Activated CD8-positive, alpha-beta memory T cell treated with anti-CD3 and anti-CD28 coated beads, Interleukin-2, amount 10 ng/mL, durations not matched to agents 7 days and 5 days (primary cell): ENCODE results near the gene ANO1. TPM values are rescaled to one million over a fixed set of nuclear protein-coding genes. Genes with fewer than 3 reads are reported as not detected.

Experiments
- ATAC-seq: fragments of 150-1000 bp; cut with Tn5 transposase; one replicate; pipeline ENCODE4 v1.10.0; 2021; ENCODE audit warnings: moderate library complexity
- CTCF ChIA-PET: fragments of 350-600 bp; sonication (Branson Sonifier 250); formaldehyde crosslinking; loops from one replicate; lab custom pipeline; 2021; ENCODE audit warnings: antibody characterized with exemption; lab: Charles Lee
- DNase-seq: peaks from one replicate; pipeline ENCODE4 v3.0.0-alpha.2; 2020
- H3K27ac Mint-ChIP-seq: one replicate; pipeline ENCODE4 v1.8.0; 2021; ENCODE audit warnings: mild to moderate bottlenecking, mixed read lengths
- H3K27me3 Mint-ChIP-seq: one replicate; pipeline ENCODE4 v1.8.0; 2021; ENCODE audit warnings: mixed read lengths
- H3K36me3 Mint-ChIP-seq: one replicate; pipeline ENCODE4 v1.8.0; 2021; ENCODE audit warnings: mild to moderate bottlenecking, mixed read lengths
- H3K4me1 Mint-ChIP-seq: one replicate; pipeline ENCODE4 v1.8.0; 2021; ENCODE audit warnings: mixed read lengths
- H3K4me3 Mint-ChIP-seq: one replicate; pipeline ENCODE4 v1.8.0; 2021; ENCODE audit warnings: mild to moderate bottlenecking, moderate library complexity, mixed read lengths
- H3K9me3 Mint-ChIP-seq: one replicate; pipeline ENCODE4 v1.8.0; 2022; ENCODE audit warnings: low read depth, mixed read lengths
- total RNA-seq, 2 experiments: library from RNA; stranded (reverse); gene quantifications; one replicate each; pipeline ENCODE4 v1.2.3, GENCODE V29; 2021

Gene ANO1
- total RNA-seq, 2 experiments from 2014 or later, result not detected

GRCh38 chr11:70084046-70084984 lies 6.2 kb downstream of the ANO1 start:
- no peak overlapping the region for H3K27ac Mint-ChIP-seq
- ATAC-seq (no peak), DNase-seq (no peak)
- H3K27me3 Mint-ChIP-seq, result peaks cover 25% of the 10 kb centered on the region
- CTCF ChIA-PET, result no interaction called here
- H3K36me3 Mint-ChIP-seq, result no peaks in the 10 kb centered on the region
- no peaks in the 10 kb centered on the region for H3K9me3 Mint-ChIP-seq
- no peaks in the 10 kb centered on the region for H3K4me1 Mint-ChIP-seq
- H3K4me3 Mint-ChIP-seq, result no peak overlapping the region

DNA sequence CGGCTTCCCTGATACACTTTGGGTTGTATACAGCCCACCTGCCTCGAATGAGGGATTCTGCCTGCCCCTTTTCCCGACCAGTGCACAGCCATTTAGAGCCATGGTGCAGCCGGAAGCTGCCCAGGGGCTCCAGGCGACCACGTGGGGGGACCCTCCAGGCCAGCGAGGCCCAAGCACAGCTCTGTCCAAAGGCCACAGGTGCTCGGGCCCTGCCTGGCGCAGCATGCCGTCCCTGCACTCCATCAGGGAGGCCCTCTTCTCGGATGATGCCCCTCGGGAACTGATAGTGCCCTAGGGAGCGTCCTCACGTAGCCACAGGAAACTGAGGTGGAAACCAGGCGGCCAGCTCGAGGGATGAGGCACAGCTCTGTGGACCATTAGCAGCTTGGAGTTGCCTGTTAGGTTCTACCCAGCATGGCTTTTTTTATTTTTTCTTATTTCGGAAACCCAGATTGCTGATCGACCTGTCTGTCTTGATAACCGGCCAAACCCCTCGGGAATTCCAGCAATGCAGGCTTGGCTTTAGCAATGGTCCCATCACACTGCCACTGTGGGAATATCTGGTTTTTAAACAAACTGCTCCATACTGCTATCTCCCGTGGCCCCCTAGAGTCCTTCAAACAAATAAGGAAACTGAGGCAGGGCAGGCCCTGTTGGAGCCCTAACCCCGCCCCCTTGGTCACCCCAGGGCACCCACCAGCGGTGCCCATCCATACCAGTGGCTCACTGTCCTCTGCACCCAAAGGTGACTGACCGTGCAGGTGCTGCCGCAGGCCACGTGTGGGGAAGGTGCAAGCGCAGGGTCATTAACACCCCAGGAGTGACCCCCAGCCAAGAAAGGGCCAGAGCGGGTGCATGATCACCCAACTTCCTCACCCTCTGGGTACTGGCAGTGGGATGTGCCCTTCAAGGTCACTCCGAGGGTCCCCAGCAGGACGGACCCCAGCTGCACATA lies 8.0 kb downstream of the ANO1 start:
- ATAC-seq (no peak), DNase-seq (no peak)
- Mint-ChIP-seq H3K36me3 (no peaks in the 10 kb centered on the region), H3K4me3 (no peak overlapping the region), H3K27ac (no peak overlapping the region), H3K9me3 (no peaks in the 10 kb centered on the region), H3K4me1 (no peaks in the 10 kb centered on the region), H3K27me3 (peaks cover 14% of the 10 kb centered on the region)
- CTCF ChIA-PET, result no interaction called here

DNA sequence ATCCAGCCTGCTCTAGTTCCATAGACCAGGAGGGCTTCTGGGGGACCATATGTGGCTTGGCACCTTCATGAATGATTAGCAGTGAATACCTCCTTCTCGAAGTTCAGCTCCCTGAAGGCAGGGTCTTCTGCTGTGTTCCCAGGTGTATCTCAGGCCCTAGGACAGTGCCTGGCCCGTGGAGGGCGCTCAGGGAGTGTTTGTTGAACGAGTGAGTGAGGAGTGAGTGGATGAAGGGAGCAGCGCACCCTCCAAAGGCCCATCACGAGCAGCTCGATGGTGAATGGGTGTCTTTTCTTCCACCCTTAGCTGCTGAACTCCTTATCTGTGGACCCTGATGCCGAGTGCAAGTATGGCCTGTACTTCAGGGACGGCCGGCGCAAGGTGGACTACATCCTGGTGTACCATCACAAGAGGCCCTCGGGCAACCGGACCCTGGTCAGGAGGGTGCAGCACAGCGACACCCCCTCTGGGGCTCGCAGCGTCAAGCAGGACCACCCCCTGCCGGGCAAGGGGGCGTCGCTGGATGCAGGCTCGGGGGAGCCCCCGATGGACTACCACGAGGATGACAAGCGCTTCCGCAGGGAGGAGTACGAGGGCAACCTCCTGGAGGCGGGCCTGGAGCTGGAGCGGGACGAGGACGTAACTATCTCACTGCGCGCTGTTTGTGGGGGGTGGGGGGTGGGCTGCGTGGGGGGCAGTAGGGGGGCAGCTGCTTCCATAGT lies 9.5 kb downstream of the ANO1 start:
- CTCF ChIA-PET, result no interaction called here
- Mint-ChIP-seq H3K27me3 (peaks cover 10% of the 10 kb centered on the region), H3K9me3 (no peaks in the 10 kb centered on the region), H3K4me3 (no peak overlapping the region), H3K27ac (no peak overlapping the region), H3K4me1 (no peaks in the 10 kb centered on the region), H3K36me3 (no peaks in the 10 kb centered on the region)
- no peak for ATAC-seq
- no peak for DNase-seq

GRCh38 chr11:70088735-70089250 lies 10.7 kb downstream of the ANO1 start:
- CTCF ChIA-PET, result no interaction called here
- peaks cover 10% of the 10 kb centered on the region for H3K27me3 Mint-ChIP-seq
- no peaks in the 10 kb centered on the region for H3K4me1 Mint-ChIP-seq
- no peak overlapping the region for H3K4me3 Mint-ChIP-seq
- H3K36me3 Mint-ChIP-seq, result no peaks in the 10 kb centered on the region
- ATAC-seq (no peak), DNase-seq (no peak)
- H3K9me3 Mint-ChIP-seq, result no peaks in the 10 kb centered on the region
- no peak overlapping the region for H3K27ac Mint-ChIP-seq

GRCh38 chr11:70089631-70090030 lies 11.5 kb downstream of the ANO1 start:
- no peaks in the 10 kb centered on the region for H3K9me3 Mint-ChIP-seq
- H3K4me3 Mint-ChIP-seq, result no peak overlapping the region
- CTCF ChIA-PET, result no interaction called here
- H3K4me1 Mint-ChIP-seq, result no peaks in the 10 kb centered on the region
- peaks cover 10% of the 10 kb centered on the region for H3K27me3 Mint-ChIP-seq
- no peaks in the 10 kb centered on the region for H3K36me3 Mint-ChIP-seq
- DNase-seq (no peak), ATAC-seq (no peak)
- H3K27ac Mint-ChIP-seq, result no peak overlapping the region

DNA sequence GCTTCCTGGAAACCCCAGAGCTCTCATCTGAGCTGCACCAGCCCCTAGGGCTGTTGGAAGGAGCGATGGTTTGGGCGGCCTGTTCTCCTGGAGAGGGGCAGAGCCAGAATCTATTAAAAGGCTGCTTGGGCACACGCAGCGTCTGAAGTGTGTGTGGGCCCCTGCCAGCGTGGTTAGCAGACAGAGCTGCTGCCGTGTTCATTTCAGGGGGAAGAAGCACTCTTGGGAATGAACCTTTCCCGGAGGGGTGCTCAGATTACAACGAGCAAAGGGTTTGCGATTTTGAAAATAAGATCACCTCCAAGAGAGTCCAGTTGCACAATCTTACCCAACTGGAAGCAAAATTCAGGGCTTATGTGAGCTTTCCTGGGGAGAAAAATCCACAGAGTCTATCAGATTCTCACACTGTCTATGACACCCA lies 12.9 kb downstream of the ANO1 start:
- DNase-seq, result no peak
- no peak for ATAC-seq
- Mint-ChIP-seq H3K27me3 (peaks cover 10% of the 10 kb centered on the region), H3K36me3 (no peaks in the 10 kb centered on the region), H3K9me3 (no peaks in the 10 kb centered on the region), H3K4me1 (no peaks in the 10 kb centered on the region), H3K27ac (no peak overlapping the region), H3K4me3 (no peak overlapping the region)
- CTCF ChIA-PET, result no interaction called here

DNA sequence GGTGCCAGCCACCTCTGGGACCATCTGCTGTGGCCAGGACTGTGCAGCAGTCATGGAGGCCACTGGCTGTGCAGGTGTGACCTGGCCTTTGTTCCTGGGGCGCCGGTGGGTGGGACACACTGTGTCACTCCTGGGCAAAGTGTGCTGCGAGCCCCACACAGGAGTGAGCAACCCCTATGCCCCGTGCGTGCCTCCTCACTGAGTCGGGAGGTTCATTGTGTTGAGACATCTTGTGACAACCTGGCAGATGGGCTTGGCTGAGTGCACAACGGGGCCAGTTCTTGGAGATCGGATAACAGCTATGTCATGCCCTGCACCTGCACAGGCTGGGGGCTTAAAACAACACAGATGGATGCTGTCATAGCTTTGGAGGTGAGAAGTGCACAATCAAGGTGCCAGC lies 13.5 kb downstream of the ANO1 start:
- CTCF ChIA-PET, result no interaction called here
- Mint-ChIP-seq H3K4me1 (no peaks in the 10 kb centered on the region), H3K27me3 (peaks cover 10% of the 10 kb centered on the region), H3K4me3 (no peak overlapping the region), H3K36me3 (no peaks in the 10 kb centered on the region), H3K9me3 (no peaks in the 10 kb centered on the region), H3K27ac (no peak overlapping the region)
- no peak for ATAC-seq
- no peak for DNase-seq

- Mint-ChIP-seq H3K27ac (no peak overlapping the region), H3K36me3 (no peaks in the 10 kb centered on the region), H3K27me3 (peaks cover 10% of the 10 kb centered on the region), H3K9me3 (no peaks in the 10 kb centered on the region), H3K4me3 (no peak overlapping the region), H3K4me1 (no peaks in the 10 kb centered on the region)
- DNase-seq (no peak), ATAC-seq (no peak)
- CTCF ChIA-PET, result no interaction called here
Measured at GRCh38 chr11:70092959-70093715, 15.0 kb downstream of the ANO1 start.

DNA sequence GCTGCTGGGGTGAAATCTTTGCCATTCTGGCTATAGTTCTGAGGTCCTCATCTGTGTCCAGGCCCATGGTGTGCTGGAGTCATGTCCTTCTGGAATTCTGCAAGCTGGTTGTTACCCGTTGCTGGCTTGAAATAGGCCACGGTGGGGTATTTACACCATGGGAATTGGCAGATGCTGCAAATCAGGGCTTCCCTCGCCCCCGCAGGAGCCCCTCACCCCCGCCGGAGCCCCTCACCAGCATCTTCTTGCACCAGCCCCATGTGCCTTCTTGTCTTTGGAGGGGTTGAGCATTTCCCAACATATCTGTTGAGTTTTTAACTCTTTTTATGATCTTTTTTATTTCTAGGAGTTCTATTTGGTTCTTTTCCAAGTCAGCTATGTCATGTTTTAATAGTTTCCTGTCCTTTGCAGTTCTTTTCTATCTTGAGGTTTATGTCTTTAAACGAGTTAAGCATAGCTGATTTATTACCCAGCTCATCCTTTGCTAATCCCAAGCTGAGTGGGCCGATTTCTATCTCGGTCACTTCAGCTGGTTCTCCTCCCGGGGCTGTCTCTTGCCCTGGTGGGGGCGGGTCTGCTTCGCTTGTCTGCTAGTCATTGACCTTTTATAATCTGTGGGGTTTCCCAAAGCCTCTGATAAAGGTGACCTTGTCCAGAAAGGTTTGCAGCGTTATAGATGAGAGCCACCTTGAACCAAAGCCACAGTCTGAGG lies 17.6 kb downstream of the ANO1 start:
- H3K4me3 Mint-ChIP-seq, result no peak overlapping the region
- H3K9me3 Mint-ChIP-seq, result no peaks in the 10 kb centered on the region
- H3K27me3 Mint-ChIP-seq, result no peaks in the 10 kb centered on the region
- no peak overlapping the region for H3K27ac Mint-ChIP-seq
- DNase-seq (no peak), ATAC-seq (no peak)
- CTCF ChIA-PET, result no interaction called here
- H3K4me1 Mint-ChIP-seq, result no peaks in the 10 kb centered on the region
- H3K36me3 Mint-ChIP-seq, result no peaks in the 10 kb centered on the region

- Mint-ChIP-seq H3K4me1 (no peaks in the 10 kb centered on the region), H3K36me3 (no peaks in the 10 kb centered on the region), H3K27me3 (no peaks in the 10 kb centered on the region), H3K9me3 (no peaks in the 10 kb centered on the region), H3K4me3 (no peak overlapping the region), H3K27ac (no peak overlapping the region)
- no peak for DNase-seq
- CTCF ChIA-PET, result no interaction called here
- no peak for ATAC-seq
Measured at GRCh38 chr11:70097783-70098563, 19.9 kb downstream of the ANO1 start.

DNA sequence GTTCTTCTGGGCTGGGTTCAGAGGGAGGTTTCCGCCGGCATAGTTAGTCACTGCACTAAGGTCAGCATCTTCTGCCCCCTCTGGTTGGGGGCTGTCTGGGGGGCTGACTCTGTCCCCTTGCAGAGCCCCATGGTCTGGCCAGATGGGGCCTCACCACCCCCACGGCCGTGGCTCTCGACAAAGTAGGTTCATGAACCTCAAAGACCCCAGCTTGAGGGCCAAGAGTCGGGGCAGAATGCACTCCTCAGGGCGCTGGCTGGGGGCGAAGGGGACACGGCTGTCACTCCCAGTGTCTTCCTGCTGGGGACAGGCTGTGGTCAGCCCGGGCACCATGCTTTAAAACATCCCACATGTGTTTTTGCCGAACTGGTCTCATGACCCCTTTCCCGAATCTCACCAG lies 20.8 kb downstream of the ANO1 start:
- H3K4me1 Mint-ChIP-seq, result no peaks in the 10 kb centered on the region
- CTCF ChIA-PET, result no interaction called here
- no peak overlapping the region for H3K27ac Mint-ChIP-seq
- DNase-seq, result no peak
- H3K36me3 Mint-ChIP-seq, result no peaks in the 10 kb centered on the region
- no peaks in the 10 kb centered on the region for H3K9me3 Mint-ChIP-seq
- ATAC-seq, result no peak
- H3K27me3 Mint-ChIP-seq, result no peaks in the 10 kb centered on the region
- no peak overlapping the region for H3K4me3 Mint-ChIP-seq
